ENCODE results near the gene VPS35L.
"Not testable (repeated sequence)": the region's sequence is repeated elsewhere in the genome, so short reads cannot be mapped to it uniquely, and the experiment has no call there.

Gene VPS35L

GRCh38 chr16:19660432-19660831, 104.9 kb downstream of the VPS35L start:
- no peak for DNase-seq

DNA sequence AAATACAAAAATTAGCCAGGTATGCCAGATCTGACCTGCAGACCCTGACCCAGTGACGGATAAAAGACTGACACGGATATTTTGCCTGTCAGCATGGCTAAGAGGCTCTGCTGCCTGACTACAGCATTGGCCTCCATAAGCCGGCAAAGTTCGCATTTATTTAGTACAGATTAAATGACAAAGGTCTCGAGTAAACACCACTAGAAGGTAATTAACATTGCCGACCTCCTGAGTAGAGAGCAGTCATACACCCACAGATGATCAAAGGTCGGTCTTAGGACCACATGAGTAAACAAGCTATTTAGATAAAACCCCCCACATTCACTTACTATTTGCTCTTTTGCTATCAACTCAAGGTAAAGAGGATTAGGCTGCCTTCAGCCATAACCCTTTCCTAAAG, 106.8 kb downstream of the VPS35L start:
- no peak for DNase-seq

DNA sequence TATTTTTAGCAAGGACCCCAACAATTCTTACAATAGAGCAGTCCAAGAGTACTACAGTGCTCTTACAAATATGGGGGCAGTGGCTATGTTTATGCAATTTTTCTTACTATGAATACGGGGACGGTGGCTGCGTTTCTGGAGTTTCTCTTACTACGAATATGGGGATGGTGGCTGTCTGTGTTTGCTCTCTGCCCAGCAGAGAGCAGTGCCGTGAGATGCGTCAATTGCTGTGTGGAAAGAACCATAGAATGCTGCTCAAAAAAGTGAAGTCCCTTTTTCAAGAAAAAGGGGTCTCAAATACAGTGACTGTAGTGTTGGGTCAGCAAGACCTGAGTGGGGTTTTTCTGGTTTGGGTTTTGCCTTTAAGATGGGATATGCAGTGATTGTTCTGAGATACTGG, 108.7 kb downstream of the VPS35L start:
- DNase-seq: no peak

DNA sequence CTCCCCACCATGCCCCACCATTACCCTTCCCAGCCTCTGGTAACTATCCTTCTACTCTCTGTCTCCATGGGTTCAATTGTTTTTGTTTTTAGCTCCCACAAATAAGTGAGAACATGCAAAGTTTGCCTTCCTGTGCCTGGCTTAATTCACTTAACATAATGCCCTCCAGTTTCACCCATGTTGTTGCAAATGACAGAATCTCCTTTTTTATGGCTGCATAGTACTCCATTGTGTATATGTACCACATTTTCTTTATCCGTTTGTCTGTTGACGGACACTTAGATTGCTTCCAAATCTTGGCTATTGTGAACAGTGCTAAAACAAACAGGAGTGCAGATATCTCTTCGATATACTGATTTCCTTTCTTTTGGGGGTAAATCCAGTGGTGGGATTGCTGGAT, 109.8 kb downstream of the VPS35L start:
- not testable (repeated sequence) for DNase-seq

DNA sequence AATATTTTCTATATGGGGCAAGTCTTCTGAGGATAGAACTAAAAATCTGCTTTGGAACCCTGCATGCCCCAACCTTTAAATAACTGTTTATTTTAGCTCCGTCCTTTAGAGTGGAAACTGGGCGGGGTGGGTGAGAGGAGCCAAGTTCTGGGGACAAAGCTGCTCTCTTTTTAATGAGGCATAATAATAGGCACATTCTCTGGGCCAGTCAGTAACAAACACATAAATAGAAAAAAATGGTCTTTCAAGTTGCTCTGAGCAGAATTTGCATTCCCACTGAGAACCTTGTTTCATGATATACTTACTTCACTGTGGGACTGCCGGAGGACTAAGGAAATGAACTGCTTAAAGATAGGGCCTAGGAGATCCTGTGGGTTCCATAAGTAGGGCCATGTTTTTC, 111.0 kb downstream of the VPS35L start:
- no peak for DNase-seq

DNA sequence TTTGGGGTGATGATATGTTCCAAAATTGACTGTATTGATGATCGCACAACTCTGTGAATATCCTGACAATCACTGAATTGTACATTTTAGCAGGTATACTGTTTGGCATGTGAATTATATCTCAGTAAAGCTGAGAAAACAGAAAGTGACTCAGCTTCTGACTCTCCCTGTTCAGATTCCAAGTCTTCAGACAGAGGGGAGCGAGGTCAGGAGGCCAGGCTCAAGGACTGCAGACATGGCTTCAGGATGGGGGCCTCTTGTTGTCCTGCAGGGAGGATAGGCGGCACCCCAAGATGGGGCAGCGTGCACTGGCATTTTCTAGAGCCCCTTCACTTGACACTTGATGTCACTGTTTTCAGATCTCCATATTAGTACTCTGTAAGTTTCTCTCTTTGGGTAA, 116.9 kb downstream of the VPS35L start:
- DNase-seq: no peak

DNA sequence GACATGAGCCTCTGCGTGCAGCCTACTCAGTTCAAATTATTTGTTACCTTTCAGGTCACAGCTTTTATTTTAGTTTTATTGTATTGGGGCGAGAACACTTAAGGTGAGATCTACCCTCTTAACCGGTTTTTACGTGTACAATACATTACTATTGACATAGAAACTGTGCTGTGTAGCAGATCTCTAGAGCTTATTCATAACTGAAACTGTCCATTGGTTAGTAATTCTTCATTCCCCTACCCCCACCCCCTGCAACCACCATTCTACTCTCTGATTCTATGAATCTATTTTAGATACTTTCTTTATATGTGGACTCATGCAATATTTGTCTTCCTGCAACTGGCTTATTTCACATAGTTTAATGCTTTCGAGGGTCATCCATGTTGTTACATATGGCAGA, 119.0 kb downstream of the VPS35L start:
- DNase-seq: no peak

GRCh38 chr16:19677402-19677801, 121.9 kb downstream of the VPS35L start:
- DNase-seq: no peak

DNA sequence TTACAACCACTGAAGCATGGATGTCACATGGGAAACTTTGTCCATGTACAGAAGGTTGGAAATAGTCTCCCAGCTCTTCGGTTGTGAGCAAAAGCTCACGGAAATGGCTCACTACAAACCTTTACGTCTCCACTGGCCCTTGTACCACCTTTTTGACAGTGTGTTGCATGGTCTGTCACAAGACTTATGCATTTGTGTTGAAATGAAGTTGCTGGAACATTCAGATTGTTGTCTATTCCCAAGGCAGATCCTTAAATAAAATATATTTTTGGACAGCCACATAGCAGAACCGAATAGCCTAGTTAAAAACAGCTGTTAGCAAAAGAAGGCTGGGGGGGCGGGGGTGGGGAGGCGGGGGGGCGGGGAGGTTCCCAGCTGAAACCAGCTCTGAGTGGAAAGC, 123.3 kb downstream of the VPS35L start:
- DNase-seq: no peak

GRCh38 chr16:19679281-19679680, 123.8 kb downstream of the VPS35L start:
- not testable (repeated sequence) for DNase-seq

DNA sequence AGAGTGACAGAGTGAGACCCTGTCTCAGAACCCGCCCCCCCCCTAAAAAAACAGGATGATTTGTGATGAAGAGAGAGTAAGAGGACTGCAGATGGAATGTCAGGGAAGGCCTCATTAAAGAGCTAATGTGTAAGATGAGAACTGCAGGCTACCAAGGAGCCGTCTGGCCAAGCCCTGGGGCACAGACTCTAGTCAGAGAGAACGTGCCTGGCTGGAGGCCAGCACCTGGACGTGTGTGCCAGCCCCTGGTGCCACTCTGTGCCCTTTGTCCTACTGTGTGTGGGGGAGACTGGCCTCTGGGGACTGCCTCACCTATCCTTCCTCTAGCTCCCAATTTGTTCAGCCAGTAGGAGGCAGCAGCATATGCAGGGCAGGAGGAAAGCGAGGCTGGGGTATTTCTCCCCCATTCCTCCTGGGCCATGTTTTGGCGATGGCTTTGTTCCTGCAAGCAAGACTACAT, 125.4 kb downstream of the VPS35L start:
- DNase-seq: peak; percentile 74

DNA sequence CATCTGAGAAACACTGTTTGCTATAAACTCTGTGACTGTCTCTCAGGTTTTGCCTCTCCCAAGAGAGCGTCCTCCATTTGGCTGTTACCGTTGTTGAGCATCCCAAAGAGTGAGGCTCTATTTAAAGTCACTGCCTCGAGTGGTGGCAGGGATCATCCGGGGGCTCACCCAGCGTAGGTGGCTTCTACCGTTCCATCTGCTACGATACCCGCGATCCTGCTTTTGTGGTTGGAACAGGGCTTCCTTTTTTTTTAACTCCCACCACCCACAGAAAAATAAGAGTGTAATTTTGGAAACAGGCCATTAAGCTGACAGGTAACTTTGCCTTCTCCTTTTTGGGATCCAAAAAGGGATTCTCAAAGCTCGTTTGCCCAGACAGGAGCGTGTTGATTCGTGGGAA, 126.1 kb downstream of the VPS35L start:
- no peak for DNase-seq

DNA sequence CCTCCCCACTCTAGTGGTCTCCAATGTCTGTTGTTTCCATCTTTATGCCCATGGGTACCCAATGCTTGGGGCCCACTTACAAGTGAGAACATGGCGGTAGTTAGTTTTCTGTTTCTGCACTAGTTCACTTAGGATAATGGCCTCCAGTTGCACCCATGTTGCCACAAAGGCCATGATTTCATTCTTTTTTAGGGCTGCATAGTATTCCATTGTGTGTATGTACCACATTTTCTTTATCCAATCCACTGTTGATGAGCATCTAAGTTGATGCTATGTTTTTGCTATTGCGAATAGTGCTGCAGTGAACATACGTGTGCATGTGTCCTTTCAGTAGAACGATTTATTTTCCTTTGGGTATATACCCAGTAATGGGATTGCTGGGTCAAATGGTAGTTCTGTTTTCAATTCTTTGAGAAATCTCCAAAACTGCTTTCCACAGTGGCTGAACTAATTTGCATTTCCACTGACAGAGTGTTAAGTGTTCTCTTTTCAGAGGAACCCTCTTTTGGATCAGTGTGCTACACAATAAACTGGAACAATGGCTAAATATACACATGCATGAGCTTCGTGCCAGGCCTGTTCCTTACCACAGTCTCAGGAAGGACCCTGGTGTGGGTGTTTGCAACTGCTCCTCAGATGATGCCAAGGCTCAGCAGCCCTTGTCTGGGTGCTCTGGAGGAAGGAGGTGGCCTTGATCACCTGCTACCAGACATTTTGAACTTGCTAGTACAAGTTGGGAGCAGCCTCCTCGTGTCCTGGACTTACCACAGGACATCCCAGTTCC, 128.1 kb downstream of the VPS35L start:
- no peak for DNase-seq

DNA sequence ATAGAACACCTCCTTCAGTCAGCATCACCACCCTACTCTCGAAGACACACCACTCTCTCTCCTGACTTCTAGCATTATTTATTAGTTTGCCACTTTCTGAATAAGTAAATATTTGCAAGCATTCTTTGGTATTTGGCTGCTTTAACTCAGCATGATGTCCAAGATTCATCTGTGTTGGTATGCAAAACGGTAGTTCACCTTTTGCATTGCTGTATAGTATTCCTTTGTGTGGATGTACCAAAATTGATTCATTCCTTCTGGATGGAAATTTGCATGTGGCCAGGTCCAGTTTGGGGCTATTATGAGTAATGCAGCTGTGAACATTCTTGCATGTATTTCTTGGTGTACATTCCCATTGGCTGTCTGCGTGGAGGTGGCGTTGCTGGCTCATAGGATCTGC, 129.7 kb downstream of the VPS35L start:
- no peak for DNase-seq

GRCh38 chr16:19687279-19687678, 131.8 kb downstream of the VPS35L start:
- no peak for DNase-seq

GRCh38 chr16:19688396-19689024, 133.0 kb downstream of the VPS35L start:
- no peak for DNase-seq

- no peak for DNase-seq
These were observed 133.8 kb downstream of the VPS35L start for GRCh38 chr16:19689342-19689741.

DNA sequence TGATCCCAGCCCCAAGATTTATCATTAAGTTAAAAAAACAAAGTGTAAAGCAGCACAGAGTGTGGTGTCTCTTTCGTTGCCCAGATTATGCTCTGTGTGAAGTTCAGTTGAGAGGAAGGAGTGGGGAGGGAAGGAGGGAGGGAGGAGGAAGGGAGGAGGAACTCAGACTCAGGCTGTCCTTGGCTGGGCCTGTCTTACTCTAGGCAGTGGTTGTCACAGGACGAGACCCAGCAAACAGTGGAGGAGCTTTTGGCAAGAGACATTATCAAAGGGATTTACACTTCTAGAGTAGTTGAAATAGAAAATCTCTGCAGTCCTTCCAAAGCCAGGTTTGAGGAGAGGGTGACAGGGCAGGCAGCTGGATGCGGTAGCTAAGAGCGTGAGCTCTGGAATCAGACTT, 134.7 kb downstream of the VPS35L start:
- no peak for DNase-seq

GRCh38 chr16:19691161-19691711, 135.7 kb downstream of the VPS35L start:
- no peak for DNase-seq

DNA sequence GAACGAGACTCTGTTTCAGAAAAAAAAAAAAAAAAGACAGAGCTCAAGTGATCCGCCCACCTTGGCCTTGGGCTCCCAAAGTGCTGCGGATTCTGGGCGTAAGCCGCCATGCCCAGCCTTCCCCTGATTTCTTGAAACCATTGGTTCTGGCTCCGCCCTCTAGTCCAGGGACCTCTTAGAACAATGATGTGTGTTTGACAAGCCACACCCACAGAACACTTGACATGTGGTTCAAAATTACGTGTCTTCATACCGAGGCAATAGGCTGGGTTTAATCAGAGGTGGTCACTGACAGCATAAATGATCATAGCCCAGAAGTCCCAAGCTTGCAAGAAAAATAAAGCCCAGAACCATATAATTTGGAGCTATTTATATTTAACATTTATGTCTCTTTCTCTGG, 139.5 kb downstream of the VPS35L start:
- no peak for DNase-seq

DNA sequence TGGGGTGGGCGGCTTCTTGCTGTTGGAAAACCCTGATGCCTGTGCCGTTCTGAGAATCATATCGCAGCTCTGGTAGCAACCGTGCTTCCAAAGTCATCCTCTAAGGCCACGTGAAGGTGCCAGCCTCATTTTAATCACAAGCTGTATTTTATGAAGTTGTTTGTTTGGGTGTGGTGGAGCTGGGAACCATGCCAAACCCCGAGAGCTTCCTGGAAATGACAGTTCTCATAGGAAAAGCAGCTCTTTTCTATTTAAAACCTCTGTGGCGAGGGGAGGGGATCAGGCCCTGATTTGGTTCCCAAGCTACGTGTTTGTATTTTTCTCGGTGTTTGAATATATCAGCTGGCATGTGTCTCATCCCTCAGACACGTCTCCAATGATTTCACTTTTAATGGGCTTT, 140.8 kb downstream of the VPS35L start:
- DNase-seq: no peak

GRCh38 chr16:19696961-19697360, 141.5 kb downstream of the VPS35L start:
- DNase-seq: no peak

DNA sequence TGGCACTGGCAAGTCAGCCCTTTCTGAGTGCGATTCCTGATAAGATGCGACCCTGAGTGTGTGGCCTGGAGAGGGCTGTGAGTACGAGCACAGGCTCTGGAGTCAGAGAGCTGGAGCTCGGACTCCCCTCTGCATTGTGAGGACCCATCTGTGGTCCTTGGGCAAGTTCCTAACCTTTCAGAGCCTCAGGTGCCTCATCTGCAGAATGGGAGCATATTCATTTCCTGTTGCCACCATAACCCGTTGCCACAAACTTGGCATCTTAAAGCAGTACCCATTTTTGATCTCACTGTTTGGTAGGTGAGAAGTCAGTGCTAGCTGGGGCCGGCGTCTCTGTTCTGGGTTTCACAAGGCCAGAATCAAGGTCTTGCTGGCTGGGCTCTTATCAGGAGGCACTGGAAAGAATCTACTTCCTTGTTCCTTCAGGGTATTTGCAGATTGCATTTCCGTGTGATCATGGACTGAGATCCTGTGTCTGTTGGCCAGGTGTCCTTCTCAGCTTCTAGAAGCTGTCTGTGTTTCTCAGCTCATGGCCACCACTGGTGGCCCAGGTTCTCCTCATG, 142.3 kb downstream of the VPS35L start:
- DNase-seq: no peak

Data from NCI-H524 treated with DMSO at 0.1 percent for 48 hours (cell line).